SK-N-MC (cell line): ENCODE measurements around the gene CNTNAP4.

Experiments used
- EZH2 ChIP-seq: fragments of 200-600 bp; sonication (generic); IDR thresholded peaks from one replicate; pipeline ENCODE4 v1.6.1; 2017; ENCODE audit warnings: antibody characterized with exemption
- POLR2AphosphoS5 ChIP-seq: IDR thresholded peaks from 2 replicates; pipeline ENCODE4 v1.6.1; 2012; ENCODE audit warnings: mild to moderate bottlenecking, low read depth, low read length, borderline replicate concordance

GRCh38 chr16:76297941-76298340, 20.7 kb downstream of the CNTNAP4 start:
- TF ChIP-seq POLR2AphosphoS5 (no peak), EZH2 (no peak)
